Measurements from ENCODE around the gene HBEGF.

DNA sequence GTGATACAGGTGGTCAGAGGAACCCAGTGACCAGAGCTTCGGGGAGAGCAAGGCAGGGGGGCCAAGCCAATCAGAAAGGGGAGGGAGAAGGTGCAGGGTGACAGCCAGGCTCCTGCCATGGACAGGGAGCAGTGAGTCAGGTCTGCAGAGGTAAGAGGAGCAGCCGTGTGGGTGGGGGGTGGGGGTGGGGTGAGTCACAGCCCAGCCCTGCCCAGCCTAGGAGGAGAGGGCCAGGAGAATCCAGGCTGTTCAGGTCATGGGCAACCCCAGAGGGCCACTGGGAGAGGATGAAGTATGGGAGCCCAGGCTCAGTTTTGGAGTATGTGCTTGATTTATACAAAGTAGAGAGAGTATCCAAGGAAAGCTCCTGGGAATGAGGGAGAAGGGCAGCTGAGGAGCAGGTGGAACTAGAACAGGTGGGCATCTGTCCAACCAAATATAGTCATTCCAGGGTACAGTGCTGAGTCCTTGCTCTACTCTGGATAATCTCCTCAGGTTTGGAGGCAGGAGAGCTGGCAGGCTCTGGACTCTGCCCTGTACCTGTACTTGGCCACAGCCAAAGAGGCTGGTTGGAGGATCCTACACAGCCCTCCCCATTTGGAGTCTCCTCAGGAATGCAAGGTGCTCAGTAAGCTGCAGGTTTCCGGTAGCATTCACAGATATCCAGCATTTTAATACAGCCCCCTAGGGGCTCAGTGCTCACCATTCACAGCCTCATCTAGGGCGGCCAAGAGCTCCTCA is 1.6 kb downstream of the HBEGF start:
- TF ChIP-seq, protein P1, sequence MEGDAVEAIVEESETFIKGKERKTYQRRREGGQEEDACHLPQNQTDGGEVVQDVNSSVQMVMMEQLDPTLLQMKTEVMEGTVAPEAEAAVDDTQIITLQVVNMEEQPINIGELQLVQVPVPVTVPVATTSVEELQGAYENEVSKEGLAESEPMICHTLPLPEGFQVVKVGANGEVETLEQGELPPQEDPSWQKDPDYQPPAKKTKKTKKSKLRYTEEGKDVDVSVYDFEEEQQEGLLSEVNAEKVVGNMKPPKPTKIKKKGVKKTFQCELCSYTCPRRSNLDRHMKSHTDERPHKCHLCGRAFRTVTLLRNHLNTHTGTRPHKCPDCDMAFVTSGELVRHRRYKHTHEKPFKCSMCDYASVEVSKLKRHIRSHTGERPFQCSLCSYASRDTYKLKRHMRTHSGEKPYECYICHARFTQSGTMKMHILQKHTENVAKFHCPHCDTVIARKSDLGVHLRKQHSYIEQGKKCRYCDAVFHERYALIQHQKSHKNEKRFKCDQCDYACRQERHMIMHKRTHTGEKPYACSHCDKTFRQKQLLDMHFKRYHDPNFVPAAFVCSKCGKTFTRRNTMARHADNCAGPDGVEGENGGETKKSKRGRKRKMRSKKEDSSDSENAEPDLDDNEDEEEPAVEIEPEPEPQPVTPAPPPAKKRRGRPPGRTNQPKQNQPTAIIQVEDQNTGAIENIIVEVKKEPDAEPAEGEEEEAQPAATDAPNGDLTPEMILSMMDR (IDR thresholded peaks at IDR 0.05; ENCODE audit: low read length) = no peak
- TF ChIP-seq EZH2 (optimal IDR thresholded peaks at IDR 0.05; ENCODE audit: low read depth, low read length) (no peak), EZH2phosphoT487 (IDR thresholded peaks at IDR 0.05; ENCODE audit: low read length) (no peak)

Data from MM.1S (cell line).